Measurements from ENCODE around the gene SP1.

- TF ChIP-seq CTCF (IDR thresholded peaks at IDR 0.05) = no peak
- TF ChIP-seq POLR2A (IDR thresholded peaks at IDR 0.05) = no peak
Observed at GRCh38 chr12:53465679-53466078, 85.7 kb downstream of the SP1 start.

All from testis (tissue), 2 donors.